Measurements from ENCODE around the gene PRSS21.

Gene PRSS21

DNA sequence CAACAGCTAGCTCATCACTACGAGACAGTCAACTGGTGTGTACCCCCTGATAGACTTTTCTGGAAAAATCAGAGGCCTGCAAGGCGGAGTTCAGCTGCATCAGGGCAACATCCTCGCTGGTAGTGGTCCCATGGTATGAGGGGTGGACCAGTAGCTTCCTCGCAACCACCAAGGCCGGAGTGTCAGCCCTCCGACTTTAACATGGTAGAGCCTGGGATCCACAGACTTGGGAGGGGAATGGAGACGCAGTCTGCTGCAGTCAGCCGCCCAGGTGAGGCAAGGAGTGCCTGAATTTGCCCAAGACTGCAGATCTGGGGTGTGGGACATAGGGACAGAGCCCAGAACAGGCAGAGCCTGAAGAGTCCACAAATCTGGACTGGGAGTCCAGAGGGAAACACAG, 26.5 kb downstream of the PRSS21 start:
- no peak overlapping the region for H3K4me3 ChIP-seq (ENCODE audit: low read depth, low read length)
- TF ChIP-seq, protein P1, sequence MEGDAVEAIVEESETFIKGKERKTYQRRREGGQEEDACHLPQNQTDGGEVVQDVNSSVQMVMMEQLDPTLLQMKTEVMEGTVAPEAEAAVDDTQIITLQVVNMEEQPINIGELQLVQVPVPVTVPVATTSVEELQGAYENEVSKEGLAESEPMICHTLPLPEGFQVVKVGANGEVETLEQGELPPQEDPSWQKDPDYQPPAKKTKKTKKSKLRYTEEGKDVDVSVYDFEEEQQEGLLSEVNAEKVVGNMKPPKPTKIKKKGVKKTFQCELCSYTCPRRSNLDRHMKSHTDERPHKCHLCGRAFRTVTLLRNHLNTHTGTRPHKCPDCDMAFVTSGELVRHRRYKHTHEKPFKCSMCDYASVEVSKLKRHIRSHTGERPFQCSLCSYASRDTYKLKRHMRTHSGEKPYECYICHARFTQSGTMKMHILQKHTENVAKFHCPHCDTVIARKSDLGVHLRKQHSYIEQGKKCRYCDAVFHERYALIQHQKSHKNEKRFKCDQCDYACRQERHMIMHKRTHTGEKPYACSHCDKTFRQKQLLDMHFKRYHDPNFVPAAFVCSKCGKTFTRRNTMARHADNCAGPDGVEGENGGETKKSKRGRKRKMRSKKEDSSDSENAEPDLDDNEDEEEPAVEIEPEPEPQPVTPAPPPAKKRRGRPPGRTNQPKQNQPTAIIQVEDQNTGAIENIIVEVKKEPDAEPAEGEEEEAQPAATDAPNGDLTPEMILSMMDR (IDR thresholded peaks at IDR 0.05; ENCODE audit: control insufficient read depth, extremely low read depth, insufficient read depth) = no peak
- DNase-seq (ENCODE audit: low read depth) = no peak

DNA sequence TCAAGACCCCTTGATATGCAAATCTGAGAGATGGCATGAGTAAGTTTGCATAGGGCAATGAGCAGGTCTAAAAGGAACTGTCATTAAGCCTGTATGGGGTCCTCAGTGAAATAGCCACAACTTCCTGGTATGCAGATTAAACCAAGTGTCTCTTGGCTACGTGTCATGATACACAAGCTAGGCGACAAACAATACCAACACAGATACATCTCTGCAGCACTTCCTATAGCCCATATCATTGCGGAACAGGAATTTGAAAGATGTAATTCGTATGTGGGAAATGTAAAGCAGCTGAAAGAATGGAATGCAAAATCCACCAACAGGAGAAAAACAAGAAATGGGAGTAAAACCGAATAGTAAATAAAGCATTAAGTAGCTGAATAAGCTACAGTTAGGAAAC, 28.1 kb downstream of the PRSS21 start:
- DNase-seq (ENCODE audit: low read depth) = no peak
- TF ChIP-seq, protein P1 (IDR thresholded peaks at IDR 0.05; ENCODE audit: control insufficient read depth, extremely low read depth, insufficient read depth) = no peak
- no peak overlapping the region for H3K4me3 ChIP-seq (ENCODE audit: low read depth, low read length)

DNA sequence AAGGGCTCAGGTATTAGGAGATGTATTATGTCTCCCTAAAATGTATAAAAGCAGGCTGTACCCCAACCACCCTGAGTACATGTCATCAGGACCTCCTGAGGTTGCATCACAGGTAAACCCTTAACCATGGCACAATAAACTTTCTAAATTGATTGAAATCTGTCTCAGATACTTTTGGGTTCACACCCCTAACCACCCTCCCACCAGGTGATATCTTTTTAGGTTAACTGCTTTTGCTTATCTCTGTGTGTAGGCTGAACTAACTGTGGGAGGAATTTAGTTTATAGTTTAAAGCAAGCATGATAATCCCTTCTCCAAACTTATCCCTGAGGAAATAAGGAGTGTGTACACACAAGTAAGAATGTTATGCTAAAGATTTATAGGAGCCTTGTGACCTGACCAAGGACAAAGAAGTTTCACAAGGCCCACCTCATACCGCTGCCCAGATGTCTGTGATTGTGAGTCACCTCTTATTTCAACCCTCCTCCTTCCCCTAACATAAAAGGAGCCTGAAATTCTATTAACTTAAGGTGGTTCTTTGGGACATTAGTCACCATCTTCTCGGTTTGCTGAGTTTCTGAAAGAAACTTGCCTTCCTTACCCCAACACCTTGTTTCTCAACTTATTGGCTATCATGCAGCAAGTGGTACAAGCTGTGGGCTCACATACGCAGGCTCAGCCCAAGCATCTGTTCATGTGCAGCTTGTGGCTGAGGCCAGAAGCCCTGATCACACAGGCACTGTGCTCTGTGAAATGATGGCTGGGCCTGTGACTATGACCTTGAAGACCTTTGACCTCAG, 29.7 kb downstream of the PRSS21 start:
- no peak for DNase-seq (ENCODE audit: low read depth)
- TF ChIP-seq, protein P1 (IDR thresholded peaks at IDR 0.05; ENCODE audit: control insufficient read depth, extremely low read depth, insufficient read depth) = no peak
- H3K4me3 ChIP-seq (ENCODE audit: low read depth, low read length) = no peak overlapping the region

DNA sequence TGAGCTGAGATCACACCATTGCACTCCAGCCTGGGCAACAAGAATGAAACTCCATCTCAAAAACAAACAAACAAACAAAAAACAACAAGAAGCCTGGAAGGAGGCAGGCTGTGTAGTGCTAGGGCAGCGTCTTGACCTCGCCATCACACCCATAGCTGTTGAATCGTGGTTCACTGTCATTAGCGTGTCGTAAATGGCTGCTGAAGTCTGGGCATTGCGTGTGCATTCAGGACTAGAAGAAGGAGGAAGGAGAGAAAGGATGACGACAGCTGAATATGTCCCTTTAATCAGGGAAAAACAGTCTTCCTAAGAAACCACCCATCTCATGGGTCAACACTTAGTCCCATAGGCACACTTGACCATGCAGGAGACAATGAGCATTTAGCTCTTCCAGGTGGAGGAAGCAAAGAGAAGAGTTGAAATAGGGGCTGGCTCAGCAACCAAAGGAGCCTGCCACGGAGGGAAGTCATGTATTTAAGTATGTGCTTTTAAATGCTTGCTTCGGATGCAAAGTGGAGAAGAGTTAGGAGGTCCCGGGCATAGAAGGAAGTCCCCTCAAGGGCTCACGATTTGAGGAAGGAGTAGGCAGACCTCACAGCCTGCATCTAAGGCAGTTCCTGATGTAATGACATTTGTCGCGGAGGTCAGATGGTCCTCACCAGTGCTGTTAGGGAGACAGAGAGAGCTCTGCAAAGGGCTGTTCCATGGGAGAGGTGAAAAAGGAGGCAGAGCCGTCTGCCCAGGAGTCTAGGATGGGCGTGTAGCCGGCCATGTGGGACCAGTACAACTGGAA, 32.1 kb downstream of the PRSS21 start:
- no peak for DNase-seq (ENCODE audit: low read depth)
- TF ChIP-seq, protein P1 (IDR thresholded peaks at IDR 0.05; ENCODE audit: control insufficient read depth, extremely low read depth, insufficient read depth) = no peak
- H3K4me3 ChIP-seq (ENCODE audit: low read depth, low read length) = no peak overlapping the region

DNA sequence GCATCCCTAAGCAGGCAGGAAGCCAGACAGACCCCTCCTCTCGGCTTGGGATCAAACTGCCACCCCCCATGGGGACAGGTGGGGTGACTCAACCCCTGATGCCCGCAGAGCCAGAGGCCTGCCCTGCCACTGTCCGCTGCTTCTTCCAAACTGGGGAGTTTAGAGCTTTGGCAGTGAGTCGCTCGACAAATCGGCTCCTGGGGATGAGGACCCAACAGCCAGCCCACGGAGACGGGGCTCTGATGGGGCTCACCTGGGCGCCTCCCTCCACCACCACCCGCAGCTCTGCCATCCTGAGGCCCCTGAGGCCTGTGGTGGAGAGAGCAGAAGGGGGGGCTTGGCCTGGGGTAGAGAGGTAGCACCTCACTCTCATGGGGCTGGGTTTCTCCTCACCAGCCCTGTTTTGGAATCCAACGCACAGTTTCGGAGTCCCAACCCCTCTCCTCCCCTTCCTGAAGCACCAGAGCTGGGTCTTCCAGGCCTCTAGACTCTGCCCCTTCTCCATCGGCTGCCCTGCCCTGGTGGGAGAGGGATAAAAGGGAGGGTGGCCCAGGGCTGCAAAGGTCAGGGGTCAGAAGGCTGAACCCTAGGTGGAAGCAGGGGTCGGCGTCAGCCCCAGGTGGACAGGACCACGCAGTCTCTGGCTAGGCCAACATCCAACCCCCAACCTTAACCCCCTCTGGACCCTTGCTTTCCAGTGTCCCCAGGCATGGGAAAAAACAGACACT, 35.1 kb downstream of the PRSS21 start:
- TF ChIP-seq, protein P1 (IDR thresholded peaks at IDR 0.05; ENCODE audit: control insufficient read depth, extremely low read depth, insufficient read depth) = no peak
- no peak for DNase-seq (ENCODE audit: low read depth)
- no peak overlapping the region for H3K4me3 ChIP-seq (ENCODE audit: low read depth, low read length)

DNA sequence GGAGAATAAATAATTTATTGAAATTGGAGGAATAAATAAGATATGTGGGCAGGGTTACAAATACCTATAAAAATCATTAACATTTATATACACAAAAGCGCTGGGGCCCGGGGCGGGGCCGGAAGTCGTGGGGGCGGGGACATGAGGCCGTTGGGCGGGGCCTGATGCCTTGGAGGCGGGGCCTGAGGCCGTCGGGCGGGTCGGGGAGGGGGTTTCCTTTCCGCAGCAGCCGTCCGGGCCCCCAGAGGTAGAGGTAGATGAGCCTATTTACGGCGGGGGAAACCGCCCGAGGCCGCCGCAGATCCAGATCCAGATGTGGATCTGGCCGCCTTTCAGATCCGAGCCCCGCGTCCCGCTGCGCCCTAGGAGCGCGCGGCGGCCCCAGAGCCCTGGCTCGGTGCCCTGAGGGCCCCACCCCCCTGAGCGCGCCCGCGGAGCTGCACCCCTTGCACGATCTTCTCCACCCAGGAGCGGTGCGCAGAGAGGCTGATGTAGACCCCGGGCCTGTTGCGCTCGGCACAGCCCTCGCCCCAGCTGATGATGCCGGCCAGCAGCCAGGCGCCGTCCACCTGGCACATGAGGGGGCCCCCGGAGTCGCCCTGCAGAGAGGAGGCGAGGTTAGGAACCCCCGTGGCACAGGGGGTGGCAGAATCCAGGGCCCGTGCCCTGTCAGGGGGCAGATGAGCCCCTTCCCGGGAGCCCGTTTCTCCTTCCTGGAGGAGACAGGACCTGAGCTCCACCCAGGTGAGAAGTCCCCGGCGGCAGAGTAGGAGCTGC, 35.9 kb downstream of the PRSS21 start:
- H3K4me3 ChIP-seq (ENCODE audit: low read depth, low read length) = no peak overlapping the region
- TF ChIP-seq, protein P1 (IDR thresholded peaks at IDR 0.05; ENCODE audit: control insufficient read depth, extremely low read depth, insufficient read depth) = no peak
- DNase-seq (ENCODE audit: low read depth) = no peak
